ENCODE results near the gene CLTCL1.
"Not testable (repeated sequence)": the region's sequence is repeated elsewhere in the genome, so short reads cannot be mapped to it uniquely, and the experiment has no call there.

CLTCL1 gene

GRCh38 chr22:19291218-19291579 lies 320 bp downstream of the CLTCL1 start:
- in situ Hi-C loops (cut with HindIII; ENCODE audit: low sequenced_read_pairs), result loop anchor here (10.0 kb wide), 1 partner anchor 104 kb away; no protein-coding TSS in a partner anchor

DNA sequence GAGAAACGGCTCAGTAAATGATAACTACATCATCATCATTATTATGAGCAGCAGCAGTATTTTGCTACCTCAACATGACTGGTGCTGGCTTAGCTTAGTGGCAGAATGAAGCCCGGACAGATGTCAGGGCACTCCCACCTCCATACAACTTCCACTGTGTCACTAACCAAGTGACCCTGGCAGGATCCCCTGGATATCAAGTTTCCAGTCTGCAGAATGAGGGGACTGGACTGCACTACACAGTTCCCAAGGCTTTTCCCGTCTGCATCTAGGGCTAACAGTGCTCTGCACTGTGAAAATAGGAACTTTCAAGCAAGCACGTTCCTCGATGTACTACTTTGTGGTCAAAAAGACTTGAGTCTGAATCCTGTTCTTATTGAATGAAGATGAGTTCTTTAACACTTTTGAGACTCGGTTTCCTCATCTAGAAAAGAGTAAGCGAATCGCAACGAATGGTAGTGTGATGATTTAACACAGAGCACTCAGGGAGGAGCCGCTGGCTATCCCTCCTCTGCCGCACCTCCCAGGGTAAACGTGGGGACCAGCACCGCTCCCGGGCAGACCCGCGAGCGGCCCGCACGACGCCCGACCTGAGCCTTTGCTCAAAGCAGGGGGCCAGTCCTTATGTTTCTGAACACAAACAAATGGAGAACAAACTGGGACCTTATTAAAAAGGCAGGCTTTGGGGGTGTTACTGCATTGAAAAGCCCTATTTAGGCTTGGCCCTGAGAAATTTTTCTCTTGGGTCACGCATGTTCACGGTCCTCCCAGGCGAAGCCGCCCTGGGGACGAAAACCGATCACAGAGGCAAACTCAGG lies 910 bp downstream of the CLTCL1 start:
- in situ Hi-C loops (cut with HindIII; ENCODE audit: low sequenced_read_pairs), result loop anchor here (10.0 kb wide), 1 partner anchor 104 kb away; no protein-coding TSS in a partner anchor

DNA sequence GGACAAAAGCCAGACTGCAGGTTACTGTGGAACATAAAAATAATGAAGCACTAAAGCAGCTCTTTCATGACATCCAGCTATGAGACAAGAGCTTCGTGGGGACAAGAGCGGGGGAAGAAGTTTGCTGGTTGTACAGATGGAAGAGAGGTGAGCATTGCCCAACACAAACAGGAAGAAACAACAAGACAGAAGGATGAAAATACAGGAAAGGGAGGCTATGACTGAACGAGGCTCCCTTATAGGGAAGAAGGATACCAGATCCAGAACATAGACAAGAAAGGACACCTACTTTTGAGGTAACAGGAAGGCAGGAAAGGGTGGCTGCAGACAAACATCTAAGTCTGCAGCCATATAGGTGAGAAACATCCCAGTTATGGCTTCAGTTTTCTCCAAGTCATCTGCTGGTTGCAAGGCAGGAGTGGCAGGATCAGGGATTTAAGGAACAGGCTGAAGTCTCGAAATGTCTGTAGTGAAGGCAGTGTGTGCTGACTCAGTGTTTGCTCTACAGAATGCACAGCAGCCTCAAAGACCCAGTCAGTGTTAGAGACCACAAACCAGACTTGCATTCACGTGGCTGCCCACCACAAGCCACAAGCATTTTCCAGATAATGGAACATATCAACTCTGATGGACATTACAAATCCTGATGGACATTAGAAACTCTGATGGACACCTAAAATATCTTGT lies 1.9 kb downstream of the CLTCL1 start:
- in situ Hi-C loops (cut with HindIII; ENCODE audit: low sequenced_read_pairs), result loop anchor here (10.0 kb wide), 1 partner anchor 105 kb away; no protein-coding TSS in a partner anchor

GRCh38 chr22:19287889-19288288 lies 3.6 kb downstream of the CLTCL1 start:
- in situ Hi-C loops (cut with HindIII; ENCODE audit: low sequenced_read_pairs), result no loop called here

- in situ Hi-C loops (cut with HindIII; ENCODE audit: low sequenced_read_pairs), result no loop called here
Observed at GRCh38 chr22:19287076-19287707, 4.3 kb downstream of the CLTCL1 start.

GRCh38 chr22:19285831-19286230 lies 5.7 kb downstream of the CLTCL1 start:
- in situ Hi-C loops (cut with HindIII; ENCODE audit: low sequenced_read_pairs), result no loop called here

DNA sequence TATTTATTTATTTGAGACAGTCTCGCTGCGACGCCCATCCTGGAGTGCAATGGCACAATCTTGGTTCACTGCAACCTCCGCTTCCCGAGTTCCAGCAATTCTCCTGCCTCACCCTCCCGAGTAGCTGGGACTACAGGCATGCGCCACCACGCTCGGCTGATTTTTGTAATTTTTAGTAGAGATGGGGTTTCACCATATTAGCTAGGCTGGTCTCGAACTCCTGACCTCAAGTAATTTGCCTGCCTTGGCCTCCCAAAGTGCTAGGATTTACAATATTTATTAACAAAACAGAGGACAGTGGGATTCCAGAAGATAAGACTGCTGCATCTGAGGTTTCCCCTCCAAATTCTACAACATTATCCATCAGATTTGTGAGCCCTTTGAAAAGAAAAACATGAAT lies 12.4 kb downstream of the CLTCL1 start:
- in situ Hi-C loops (cut with HindIII; ENCODE audit: low sequenced_read_pairs), result not testable (repeated sequence)

- in situ Hi-C loops (cut with HindIII; ENCODE audit: low sequenced_read_pairs), result no loop called here
Observed at GRCh38 chr22:19277785-19278184, 13.7 kb downstream of the CLTCL1 start.

DNA sequence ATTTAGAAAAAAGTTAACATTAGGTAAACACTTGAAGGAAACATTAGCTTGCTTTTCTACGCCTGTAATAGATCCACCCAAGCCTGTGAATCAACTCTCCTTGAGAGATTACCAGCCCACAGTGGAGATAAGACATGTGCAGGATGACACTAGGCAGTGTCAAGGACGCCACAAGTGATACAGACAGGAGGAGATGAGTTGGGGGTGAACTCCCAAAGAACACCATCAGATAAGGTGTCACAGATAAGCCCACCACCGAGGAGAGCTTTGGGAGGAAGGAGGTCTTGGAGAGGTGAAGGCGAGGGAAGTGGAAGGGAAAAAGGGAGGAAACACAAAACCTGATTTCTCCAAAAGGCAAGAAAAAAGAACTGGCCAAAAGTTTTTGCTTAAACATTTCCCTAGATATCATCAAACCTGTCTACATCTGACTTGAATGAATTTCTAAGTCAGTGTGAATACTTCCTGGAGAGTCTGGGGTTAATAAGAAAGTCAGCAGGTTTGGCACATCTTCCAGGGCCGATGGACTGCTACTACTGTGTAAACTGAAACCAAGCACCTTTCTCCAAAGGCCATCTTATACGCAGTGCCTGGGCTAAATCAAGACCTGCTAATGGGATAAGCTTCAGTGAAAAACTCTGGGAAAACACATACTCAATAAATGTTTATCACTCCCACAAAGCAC lies 15.5 kb downstream of the CLTCL1 start:
- in situ Hi-C loops (cut with HindIII; ENCODE audit: low sequenced_read_pairs), result no loop called here

- in situ Hi-C loops (cut with HindIII; ENCODE audit: low sequenced_read_pairs), result no loop called here
Observed at GRCh38 chr22:19275513-19275912, 16.0 kb downstream of the CLTCL1 start.

GRCh38 chr22:19275104-19275503 lies 16.4 kb downstream of the CLTCL1 start:
- in situ Hi-C loops (cut with HindIII; ENCODE audit: low sequenced_read_pairs), result no loop called here

- in situ Hi-C loops (cut with HindIII; ENCODE audit: low sequenced_read_pairs), result no loop called here
Observed at GRCh38 chr22:19271856-19272535, 19.5 kb downstream of the CLTCL1 start.

DNA sequence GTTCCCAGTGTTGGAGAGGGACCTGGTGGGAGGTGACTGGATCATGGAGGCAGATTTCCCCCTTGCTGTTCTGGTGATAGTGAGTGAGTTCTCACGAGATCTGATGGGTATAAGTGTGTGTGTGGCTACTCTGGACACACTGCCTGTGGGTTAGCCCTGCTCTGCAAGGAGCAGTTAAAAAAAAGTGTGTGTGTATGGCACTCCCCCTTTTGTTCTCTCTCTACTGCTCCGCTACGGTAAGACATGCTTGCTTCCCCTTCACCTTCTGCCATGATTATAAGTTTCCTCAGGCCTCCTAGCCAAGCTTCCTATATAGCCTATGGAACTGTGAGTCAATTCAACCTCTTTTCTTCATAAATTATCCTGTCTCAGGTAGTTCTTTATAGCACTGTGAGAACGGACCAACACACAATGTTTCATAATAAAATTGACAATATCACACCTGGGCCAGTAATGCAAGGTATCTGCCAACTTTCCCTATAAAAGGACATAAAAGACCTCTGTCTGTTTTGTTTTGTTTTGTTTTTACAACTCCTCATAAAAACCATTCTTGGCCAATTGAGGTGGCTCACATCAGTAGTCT lies 20.2 kb downstream of the CLTCL1 start:
- in situ Hi-C loops (cut with HindIII; ENCODE audit: low sequenced_read_pairs), result no loop called here

- in situ Hi-C loops (cut with HindIII; ENCODE audit: low sequenced_read_pairs), result no loop called here
Observed at GRCh38 chr22:19270873-19271272, 20.6 kb downstream of the CLTCL1 start.

GRCh38 chr22:19266547-19267086 lies 24.9 kb downstream of the CLTCL1 start:
- in situ Hi-C loops (cut with HindIII; ENCODE audit: low sequenced_read_pairs), result no loop called here

GRCh38 chr22:19265779-19266178 lies 25.7 kb downstream of the CLTCL1 start:
- in situ Hi-C loops (cut with HindIII; ENCODE audit: low sequenced_read_pairs), result no loop called here

- in situ Hi-C loops (cut with HindIII; ENCODE audit: low sequenced_read_pairs), result no loop called here
Observed at GRCh38 chr22:19260804-19261203, 30.7 kb downstream of the CLTCL1 start.

DNA sequence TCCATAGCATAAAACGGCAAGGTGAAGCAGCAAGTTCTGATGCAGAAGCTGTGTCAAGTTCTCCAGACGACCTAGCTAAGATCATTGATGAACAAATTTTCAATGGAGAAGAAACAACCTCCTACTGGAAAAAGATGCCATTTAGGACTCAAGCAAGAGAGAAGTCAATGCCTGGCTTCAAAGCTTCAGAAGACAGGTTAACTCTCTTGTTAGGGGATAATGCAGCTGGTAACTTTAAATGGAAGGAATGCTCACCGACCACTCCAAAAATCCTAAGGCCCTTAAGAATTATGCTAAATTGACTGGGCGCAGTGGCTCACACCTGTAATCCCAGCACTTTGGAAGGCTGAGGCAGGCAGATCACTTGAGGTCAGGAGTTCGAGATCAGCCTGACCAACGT lies 31.3 kb downstream of the CLTCL1 start:
- in situ Hi-C loops (cut with HindIII; ENCODE audit: low sequenced_read_pairs), result no loop called here

- in situ Hi-C loops (cut with HindIII; ENCODE audit: low sequenced_read_pairs), result not testable (repeated sequence)
Observed at GRCh38 chr22:19258968-19259288, 32.6 kb downstream of the CLTCL1 start.

- in situ Hi-C loops (cut with HindIII; ENCODE audit: low sequenced_read_pairs), result no loop called here
Observed at GRCh38 chr22:19258371-19258770, 33.1 kb downstream of the CLTCL1 start.
